Fibroblast of gingiva (primary cell): Measurements from ENCODE around the gene MTMR12.
"Not testable (repeated sequence)": the region's sequence is repeated elsewhere in the genome, so short reads cannot be mapped to it uniquely, and the experiment has no call there.

Experiments
- DNase-seq: peaks from one replicate; pipeline ENCODE4 v3.0.0-alpha.2; 2011; ENCODE audit warnings: low read depth

Gene MTMR12

GRCh38 chr5:32232441-32233219 lies 80.1 kb downstream of the MTMR12 start:
- DNase-seq, result peak; percentile 64

GRCh38 chr5:32231929-32232328 lies 80.8 kb downstream of the MTMR12 start:
- DNase-seq, result no peak

GRCh38 chr5:32231241-32231640 lies 81.5 kb downstream of the MTMR12 start:
- no peak for DNase-seq

GRCh38 chr5:32230356-32231099 lies 82.2 kb downstream of the MTMR12 start:
- no peak for DNase-seq

- no peak for DNase-seq
Observed at GRCh38 chr5:32229586-32229985, 83.2 kb downstream of the MTMR12 start.

GRCh38 chr5:32228816-32229215 lies 83.9 kb downstream of the MTMR12 start:
- no peak for DNase-seq

GRCh38 chr5:32225445-32225844 lies 87.3 kb downstream of the MTMR12 start:
- peak; percentile 94 for DNase-seq

- peak; percentile 82 for DNase-seq
Observed at GRCh38 chr5:32223972-32224609, 88.6 kb downstream of the MTMR12 start.

GRCh38 chr5:32222723-32223470 lies 89.8 kb downstream of the MTMR12 start:
- DNase-seq, result no peak

- no peak for DNase-seq
Observed at GRCh38 chr5:32217886-32218396, 94.8 kb downstream of the MTMR12 start.

GRCh38 chr5:32214344-32214743 lies 98.4 kb downstream of the MTMR12 start:
- DNase-seq, result not testable (repeated sequence)

- no peak for DNase-seq
Observed at GRCh38 chr5:32210151-32210550, 102.6 kb downstream of the MTMR12 start.

GRCh38 chr5:32208837-32209236 lies 103.9 kb downstream of the MTMR12 start:
- DNase-seq, result not testable (repeated sequence)

GRCh38 chr5:32207355-32207634 lies 105.4 kb downstream of the MTMR12 start:
- no peak for DNase-seq

- no peak for DNase-seq
Observed at GRCh38 chr5:32206509-32207354, 106.0 kb downstream of the MTMR12 start.

- DNase-seq, result no peak
Observed at GRCh38 chr5:32206053-32206452, 106.7 kb downstream of the MTMR12 start.

- peak; percentile 83 for DNase-seq
Observed at GRCh38 chr5:32202394-32202793, 110.3 kb downstream of the MTMR12 start.

- DNase-seq, result no peak
Observed at GRCh38 chr5:32201122-32201753, 111.5 kb downstream of the MTMR12 start.

GRCh38 chr5:32197032-32197431 lies 115.7 kb downstream of the MTMR12 start:
- DNase-seq, result peak; percentile 45

- no peak for DNase-seq
Observed at GRCh38 chr5:32195265-32195664, 117.5 kb downstream of the MTMR12 start.

GRCh38 chr5:32193591-32193990 lies 119.1 kb downstream of the MTMR12 start:
- peak; percentile 91 for DNase-seq
